Panc1 (cell line): ENCODE measurements around the gene IPO4. TPM values are rescaled to one million over a fixed set of nuclear protein-coding genes. Genes with fewer than 3 reads are reported as not detected.

Source experiments
- ATAC-seq: fragments of 200-7000 bp; cut with Tn5 transposase; 2 replicates; pipeline ENCODE4 v1.9.1; 2020; ENCODE audit warnings: mild to moderate bottlenecking, moderate library complexity
- BruUV-seq: library from RNA; stranded (reverse); fragments of 400-500 nt; replicated peaks from 2 replicates; lab custom pipeline; 2021; lab: Mats Ljungman, UMichigan
- CTCF ChIA-PET: fragments of 300-600 bp; sonication (Branson Sonifier 250); formaldehyde crosslinking; loops from one replicate; lab custom pipeline; 2022; ENCODE audit warnings: antibody characterized with exemption; lab: Charles Lee
- POLR2A ChIA-PET: fragments of 300-600 bp; sonication (Branson Sonifier 250); formaldehyde crosslinking; loops from one replicate; lab custom pipeline; 2022; ENCODE audit warnings: antibody characterized with exemption; lab: Charles Lee
- DNase-seq: peaks from one replicate; pipeline ENCODE4 v3.0.0-alpha.2; 2010; ENCODE audit warnings: low read depth, low spot score
- H3K27ac ChIP-seq: 2 replicates; pipeline ENCODE4 v1.5.1; 2011; ENCODE audit warnings: mild to moderate bottlenecking, low read length, inconsistent platforms
- H3K27me3 ChIP-seq: fragments of 200-500 bp; sonication (Bioruptor generic); 2 replicates; pipeline ENCODE4 v1.6.0; 2014; ENCODE audit warnings: low read length, inconsistent platforms; ENCODE audit not compliant: control insufficient read depth, insufficient read depth
- H3K36me3 ChIP-seq: fragments of 200-500 bp; sonication (Bioruptor generic); 2 replicates; pipeline ENCODE4 v1.5.1; 2014; ENCODE audit warnings: inconsistent platforms, mild to moderate bottlenecking, low read length, moderate library complexity; ENCODE audit not compliant: control insufficient read depth, insufficient read depth
- H3K4me1 ChIP-seq: 2 replicates; pipeline ENCODE4 v1.5.1; 2011; ENCODE audit warnings: inconsistent platforms, mild to moderate bottlenecking, low read length, moderate library complexity; ENCODE audit not compliant: control insufficient read depth, insufficient read depth
- H3K4me3 ChIP-seq, 2 experiments: 2 replicates each; pipeline ENCODE4 v1.5.1; 2011 to 2012; ENCODE audit warnings: low read depth in 2 of 2, low read length in 2 of 2, mild to moderate bottlenecking in 2 of 2, inconsistent platforms in 1 of 2, moderate library complexity in 1 of 2
- H3K9me3 ChIP-seq: fragments of 200-500 bp; sonication (Bioruptor generic); 2 replicates; pipeline ENCODE4 v1.5.1; 2014; ENCODE audit warnings: low read depth, mild to moderate bottlenecking, inconsistent platforms, low read length, moderate library complexity; ENCODE audit not compliant: control insufficient read depth, insufficient read depth
- CTCF ChIP-seq: fragments of 450-650 bp; IDR thresholded peaks from 2 replicates; pipeline ENCODE4 v1.5.1; 2017; ENCODE audit warnings: mild to moderate bottlenecking
- POLR2AphosphoS5 ChIP-seq: IDR thresholded peaks from 2 replicates; pipeline ENCODE4 v1.6.1; 2012; ENCODE audit warnings: mild to moderate bottlenecking, low read depth, low read length, moderate library complexity
- REST ChIP-seq, 2 experiments: IDR thresholded peaks; 2 replicates each; pipeline ENCODE4 v1.6.1; 2011 to 2012; ENCODE audit warnings: low read depth in 2 of 2, control low read depth in 1 of 2, low read length in 1 of 2, mild to moderate bottlenecking in 1 of 2, moderate library complexity in 1 of 2; ENCODE audit not compliant: insufficient read depth in 1 of 2
- SIN3A ChIP-seq: IDR thresholded peaks from 2 replicates; pipeline ENCODE4 v1.6.1; 2012; ENCODE audit warnings: low read depth, mild to moderate bottlenecking, low read length, moderate library complexity, borderline replicate concordance; ENCODE audit not compliant: insufficient read depth
- TCF7L2 ChIP-seq: IDR thresholded peaks from 2 replicates; pipeline ENCODE4 v1.6.1; 2011; ENCODE audit warnings: mild to moderate bottlenecking, low read depth, low read length, inconsistent platforms
- in situ Hi-C: cut with HindIII; loops from 2 replicates; pipeline ENCODE4 v1.10.0; 2016; ENCODE audit warnings: low sequenced_read_pairs, low pct_unique_long_range_greater_than_20kb
- intact Hi-C: fragments of 100-400 bp; cut with micrococcal nuclease; formaldehyde crosslinking; loops from one replicate; pipeline ENCODE4 v1.10.0; 2022; ENCODE audit not compliant: unreplicated experiment
- total RNA-seq: library from RNA; stranded (reverse); gene quantifications from one replicate; pipeline ENCODE4 v1.2.1, GENCODE V29; 2021; ENCODE audit not compliant: unreplicated experiment

Gene IPO4
- total RNA-seq, 1 experiment from 2014 or later = 103 TPM

- Histone ChIP-seq H3K27me3 (no peaks in the 10 kb centered on the region), H3K9me3 (no peaks in the 10 kb centered on the region), H3K36me3 (peaks cover 3% of the 10 kb centered on the region), H3K27ac (peak within 1 kb of the TSS; percentile 94), H3K4me3 (peak within 1 kb of the TSS; percentile 87 to 96), H3K4me1 (peaks cover 6% of the 10 kb centered on the region; the same call in 1 of the 2 replicates)
- DNase-seq (peak; percentile 38), ATAC-seq (peak; percentile 88)
- intact Hi-C loops = no loop called here
- TF ChIP-seq CTCF (no peak), TCF7L2 (no peak), SIN3A (no peak), POLR2AphosphoS5 (no peak), REST (IDR thresholded peaks at IDR 0.05; ENCODE audit: insufficient read depth in 1 of 2, low read depth in 2 of 2, low read length in 1 of 2) (no peak)
- ChIA-PET CTCF (interaction anchor here (1.4 kb wide), 1 partner anchor 38 kb away, joined by 3 read pairs; no protein-coding TSS in a partner anchor), POLR2A (interaction anchor here (0.9 to 1.0 kb wide), 2 partner anchors 9 to 32 kb away, joined by 3 to 5 read pairs; partner anchors contain the start of genes DCAF11 and NRL)
- in situ Hi-C loops = no loop called here
- no TSS peak for BruUV-seq
These were observed 42.1 kb downstream of the IPO4 start, which contains the start of gene PSME2 for GRCh38 chr14:24146453-24146977. Gene PSME2, minus strand, starts transcription at chr14:24146610. Its CDS starts 29 bp downstream, at chr14:24146581.

GRCh38 chr14:24145690-24146452, 42.7 kb downstream of the IPO4 start:
- peak overlapping the region; percentile 94 for H3K27ac ChIP-seq
- BruUV-seq = TSS peak; percentile 78
- DNase-seq (no peak), ATAC-seq (no peak)
- in situ Hi-C loops (no loop called here), intact Hi-C loops (no loop called here)
- H3K27me3 ChIP-seq = no peaks in the 10 kb centered on the region
- peaks cover 6% of the 10 kb centered on the region; the same call in 1 of the 2 replicates for H3K4me1 ChIP-seq
- H3K36me3 ChIP-seq = peaks cover 3% of the 10 kb centered on the region
- TF ChIP-seq POLR2AphosphoS5 = no peak
- no peak for TF ChIP-seq REST (IDR thresholded peaks at IDR 0.05; ENCODE audit: insufficient read depth in 1 of 2, low read depth in 2 of 2, low read length in 1 of 2)
- no peak for TF ChIP-seq SIN3A
- no peak for TF ChIP-seq CTCF
- TF ChIP-seq TCF7L2 = no peak
- no peaks in the 10 kb centered on the region for H3K9me3 ChIP-seq
- POLR2A ChIA-PET = no interaction called here
- CTCF ChIA-PET = interaction anchor here (1.4 kb wide), 1 partner anchor 37 kb away, joined by 3 read pairs; no protein-coding TSS in a partner anchor
- H3K4me3 ChIP-seq = peak overlapping the region; percentile 87 to 96
